H9 (cell line): ENCODE results near the gene RS1. TPM values are rescaled to one million over a fixed set of nuclear protein-coding genes. Genes with fewer than 3 reads are reported as not detected.

Experiments
- DNase-seq: peaks from one replicate; pipeline ENCODE4 v3.0.0-alpha.2; 2017
- H2AFZ ChIP-seq: one replicate; pipeline ENCODE4 v1.6.1; 2013; ENCODE audit warnings: mild to moderate bottlenecking, low read length, control low read depth, moderate library complexity
- H2AK5ac ChIP-seq: 2 replicates; pipeline ENCODE4 v1.6.1; 2013; ENCODE audit warnings: low read length, control low read depth, mixed read lengths; ENCODE audit not compliant: insufficient read length
- H2BK120ac ChIP-seq: one replicate; pipeline ENCODE4 v1.6.1; 2013; ENCODE audit warnings: low read depth, mild to moderate bottlenecking, low read length, control low read depth, inconsistent platforms; ENCODE audit not compliant: poor library complexity, severe bottlenecking
- H2BK12ac ChIP-seq: 2 replicates; pipeline ENCODE4 v1.6.1; 2013; ENCODE audit warnings: low read length, control low read depth, mixed read lengths, low read depth; ENCODE audit not compliant: insufficient read length
- H2BK15ac ChIP-seq: 2 replicates; pipeline ENCODE4 v1.6.1; 2013; ENCODE audit warnings: low read depth, low read length, control low read depth
- H2BK20ac ChIP-seq: one replicate; pipeline ENCODE4 v1.6.1; 2013; ENCODE audit warnings: low read depth, mild to moderate bottlenecking, low read length, control low read depth, inconsistent platforms; ENCODE audit not compliant: poor library complexity, severe bottlenecking
- H2BK5ac ChIP-seq: 2 replicates; pipeline ENCODE4 v1.6.1; 2013; ENCODE audit warnings: low read length, control low read depth, mixed read lengths; ENCODE audit not compliant: insufficient read length
- H3K14ac ChIP-seq: 2 replicates; pipeline ENCODE4 v1.6.1; 2013; ENCODE audit warnings: low read length, control low read depth; ENCODE audit not compliant: insufficient read depth
- H3K18ac ChIP-seq: 2 replicates; pipeline ENCODE4 v1.6.1; 2013; ENCODE audit warnings: low read depth, mild to moderate bottlenecking, mixed read lengths, low read length, control low read depth; ENCODE audit not compliant: insufficient read length
- H3K23ac ChIP-seq: 2 replicates; pipeline ENCODE4 v1.6.1; 2013; ENCODE audit warnings: low read length, control low read depth, mixed read lengths, low read depth; ENCODE audit not compliant: insufficient read length
- H3K23me2 ChIP-seq: 2 replicates; pipeline ENCODE4 v1.6.1; 2013; ENCODE audit warnings: low read depth, mild to moderate bottlenecking, mixed read lengths, low read length, control low read depth; ENCODE audit not compliant: insufficient read length, poor library complexity, severe bottlenecking
- H3K27ac ChIP-seq: 2 replicates; pipeline ENCODE4 v1.5.1; 2013; ENCODE audit warnings: low read length, control low read depth, mixed read lengths, low read depth; ENCODE audit not compliant: insufficient read length
- H3K27me3 ChIP-seq: 2 replicates; pipeline ENCODE4 v1.6.1; 2013; ENCODE audit warnings: low read length, control low read depth, inconsistent platforms; ENCODE audit not compliant: insufficient read depth
- H3K4ac ChIP-seq: 2 replicates; pipeline ENCODE4 v1.6.1; 2013; ENCODE audit warnings: low read depth, mild to moderate bottlenecking, control low read depth, inconsistent platforms, low read length, moderate library complexity
- H3K4me1 ChIP-seq: 2 replicates; pipeline ENCODE4 v1.6.1; 2013; ENCODE audit warnings: low read length, control low read depth, inconsistent platforms; ENCODE audit not compliant: insufficient read depth
- H3K4me2 ChIP-seq: 2 replicates; pipeline ENCODE4 v1.6.1; 2013; ENCODE audit warnings: low read length, control low read depth, mixed read lengths; ENCODE audit not compliant: insufficient read length, insufficient read depth
- H3K56ac ChIP-seq: 2 replicates; pipeline ENCODE4 v1.6.1; 2013; ENCODE audit warnings: low read depth, mild to moderate bottlenecking, mixed read lengths, low read length, control low read depth; ENCODE audit not compliant: insufficient read length
- H3K79me1 ChIP-seq: 2 replicates; pipeline ENCODE4 v1.6.1; 2013; ENCODE audit warnings: low read depth, mild to moderate bottlenecking, moderate library complexity, low read length, control low read depth, inconsistent platforms; ENCODE audit not compliant: insufficient read depth, poor library complexity, severe bottlenecking
- H3K79me2 ChIP-seq: 2 replicates; pipeline ENCODE4 v1.6.1; 2013; ENCODE audit warnings: low read length, control low read depth, inconsistent platforms; ENCODE audit not compliant: insufficient read depth
- H3K9ac ChIP-seq: 2 replicates; pipeline ENCODE4 v1.6.1; 2013; ENCODE audit warnings: low read length, control low read depth, mixed read lengths; ENCODE audit not compliant: insufficient read length; ENCODE audit errors: extremely low read depth
- H3K9me3 ChIP-seq: one replicate; pipeline ENCODE4 v1.6.1; 2013; ENCODE audit warnings: low read depth, low read length, inconsistent platforms; ENCODE audit not compliant: control insufficient read depth
- H3T11ph ChIP-seq: one replicate; pipeline ENCODE4 v1.6.1; 2013; ENCODE audit warnings: mild to moderate bottlenecking, low read length, control low read depth, inconsistent platforms
- H4K20me1 ChIP-seq: one replicate; pipeline ENCODE4 v1.6.1; 2013; ENCODE audit not compliant: control insufficient read depth, insufficient read length, insufficient read depth
- H4K5ac ChIP-seq: 2 replicates; pipeline ENCODE4 v1.6.1; 2013; ENCODE audit warnings: low read depth, mild to moderate bottlenecking, mixed read lengths, low read length, control low read depth; ENCODE audit not compliant: insufficient read length
- H4K8ac ChIP-seq: replicated peaks from 2 replicates; pipeline ENCODE4 v1.6.1; 2013; ENCODE audit warnings: low read length, control low read depth, mixed read lengths, low read depth; ENCODE audit not compliant: insufficient read length
- H4K91ac ChIP-seq: 2 replicates; pipeline ENCODE4 v1.6.1; 2013; ENCODE audit warnings: low read depth, mild to moderate bottlenecking, moderate library complexity, mixed read lengths, low read length, control low read depth; ENCODE audit not compliant: insufficient read length
- H3K27ac Mint-ChIP-seq, 3 experiments: 2 replicates in 2 of 3; 3 replicates in 1 of 3; pipeline ENCODE4 v1.8.0; 2020 to 2021; ENCODE audit warnings: mixed read lengths in 3 of 3, mild to moderate bottlenecking in 1 of 3, moderate library complexity in 1 of 3
- H3K27me3 Mint-ChIP-seq: 2 replicates; pipeline ENCODE4 v1.8.0; 2021; ENCODE audit warnings: low read depth, mild to moderate bottlenecking, moderate library complexity, mixed read lengths
- H3K36me3 Mint-ChIP-seq, 3 experiments: 2 replicates in 2 of 3; 3 replicates in 1 of 3; pipeline ENCODE4 v1.8.0; 2020 to 2021; ENCODE audit warnings: low read depth in 3 of 3, mixed read lengths in 3 of 3; ENCODE audit not compliant: insufficient read depth in 1 of 3
- H3K4me1 Mint-ChIP-seq, 2 experiments: 2 replicates each; pipeline ENCODE4 v1.8.0; 2020; ENCODE audit warnings: mixed read lengths in 2 of 2
- H3K4me3 Mint-ChIP-seq, 2 experiments: 2 replicates in 1 of 2; 3 replicates in 1 of 2; pipeline ENCODE4 v1.8.0; 2020 to 2021; ENCODE audit warnings: mild to moderate bottlenecking in 2 of 2, mixed read lengths in 2 of 2, moderate library complexity in 1 of 2
- H3K9me3 Mint-ChIP-seq, 2 experiments: 2 replicates in 1 of 2; 3 replicates in 1 of 2; pipeline ENCODE4 v1.8.0; 2020; ENCODE audit warnings: mild to moderate bottlenecking in 2 of 2, mixed read lengths in 2 of 2, moderate library complexity in 1 of 2
- CTCF ChIP-seq: fragments of 200-600 bp; sonication (generic); conservative IDR thresholded peaks from 3 replicates; pipeline ENCODE4 v1.8.0; 2021; ENCODE audit warnings: antibody characterized with exemption, mild to moderate bottlenecking
- WGBS: extraction: QIAGEN DNeasy Blood & Tissue Kit; methylation state at CpG from one replicate; pipeline ENCODE4 v1.1.7; 2013; ENCODE audit warnings: missing lambda C conversion rate, low lambda C conversion rate, mixed read lengths; ENCODE audit not compliant: insufficient read length; ENCODE audit errors: extremely low coverage; 5-methylcytosine and 5-hydroxymethylcytosine counted together
- total RNA-seq: library from RNA; stranded (reverse); gene quantifications from 2 replicates; pipeline ENCODE4 v1.2.1, GENCODE V29; 2021

Gene RS1
- total RNA-seq, 1 experiment from 2014 or later: not detected

- H2BK15ac ChIP-seq: no peak overlapping the region
- H3K4ac ChIP-seq: no peak overlapping the region
- H4K8ac ChIP-seq: no peak overlapping the region
- H3K23ac ChIP-seq: no peak overlapping the region
- H3K27ac ChIP-seq: no peak overlapping the region
- Mint-ChIP-seq H3K27me3 (peaks cover 3% of the 10 kb centered on the region), H3K36me3 (peaks cover 0 to 9% (median 2%) of the 10 kb centered on the region in 3 experiments; a peak in 2 of 7 replicates), H3K4me3 (no peak overlapping the region), H3K4me1 (no peaks in the 10 kb centered on the region; a peak in 1 of 4 replicates), H3K27ac (no peak overlapping the region), H3K9me3 (peaks cover 61 to 69% of the 10 kb centered on the region in 2 experiments)
- H2AFZ ChIP-seq: no peak overlapping the region
- no peak for TF ChIP-seq CTCF
- H4K91ac ChIP-seq: no peak overlapping the region
- no peaks in the 10 kb centered on the region for H3K23me2 ChIP-seq
- no peak overlapping the region for H3K56ac ChIP-seq
- H3T11ph ChIP-seq: no peak overlapping the region
- H4K5ac ChIP-seq: no peak overlapping the region
- H3K4me2 ChIP-seq: no peak overlapping the region
- no peak overlapping the region for H3K18ac ChIP-seq
- no peak for DNase-seq
- H3K27me3 ChIP-seq: no peaks in the 10 kb centered on the region
- H3K79me1 ChIP-seq: no peaks in the 10 kb centered on the region
- no peak overlapping the region for H2BK120ac ChIP-seq
- H2BK20ac ChIP-seq: no peak overlapping the region
- no peaks in the 10 kb centered on the region for H3K4me1 ChIP-seq
- H3K79me2 ChIP-seq: no peaks in the 10 kb centered on the region
- no peak overlapping the region for H2BK12ac ChIP-seq
- H3K9me3 ChIP-seq: peaks cover 31% of the 10 kb centered on the region
- no peaks in the 10 kb centered on the region for H4K20me1 ChIP-seq
- H2BK5ac ChIP-seq: no peak overlapping the region
- no peak overlapping the region for H2AK5ac ChIP-seq
- H3K14ac ChIP-seq: no peak overlapping the region
- no peak overlapping the region for H3K9ac ChIP-seq
- no CpG with 5 or more reads among the region's 12 CpGs for WGBS
These were observed 10.6 kb downstream of the RS1 start for GRCh38 chrX:18661273-18661672.
